Measurements from ENCODE around the gene IBA57.
A peak's percentile ranks its signal among the peaks of the same experiment; 100 is the strongest.
"Not testable (repeated sequence)": the region's sequence is repeated elsewhere in the genome, so short reads cannot be mapped to it uniquely, and the experiment has no call there.

IBA57 gene

GRCh38 chr1:228173528-228174481 is 8.2 kb downstream of the IBA57 start:
- DNase-seq: peak; percentile 21 to 69

- DNase-seq: peak in 1 of 2 experiments; percentile 49
These were observed 9.1 kb downstream of the IBA57 start for GRCh38 chr1:228174482-228175315.

DNA sequence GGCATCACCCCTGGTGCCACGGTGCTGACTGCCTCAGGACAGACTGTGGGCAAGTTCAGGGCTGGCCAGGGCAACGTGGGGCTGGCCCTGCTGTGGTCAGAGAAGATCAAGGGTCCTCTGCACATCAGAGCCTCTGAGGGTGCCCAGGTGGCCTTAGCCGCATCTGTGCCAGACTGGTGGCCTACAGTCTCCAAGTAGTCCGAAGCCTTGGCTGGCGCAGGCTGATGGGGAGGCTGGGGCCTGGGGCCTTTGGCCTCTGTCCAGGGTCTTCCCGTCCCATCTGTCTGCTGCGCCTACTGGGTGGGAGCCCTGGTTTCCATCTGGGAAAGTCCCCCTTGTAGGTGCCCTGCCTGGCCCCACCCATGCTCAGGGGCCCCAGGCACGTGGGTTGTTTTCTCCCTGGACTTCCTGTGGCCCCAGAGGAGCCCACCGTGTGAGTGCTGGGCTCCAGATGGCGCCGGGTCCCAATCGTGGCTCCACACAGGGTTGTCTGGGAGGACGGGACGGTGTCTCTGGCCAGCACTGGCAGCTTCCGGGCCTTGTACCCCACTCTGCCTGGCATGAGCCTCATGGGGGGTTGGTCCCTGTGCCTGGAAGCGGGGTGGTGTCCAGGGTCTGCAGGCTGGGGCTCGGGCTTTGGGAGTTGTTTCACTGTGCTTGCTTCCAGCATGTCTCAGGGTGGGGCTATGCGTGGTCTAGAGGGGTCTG is 9.9 kb downstream of the IBA57 start:
- no peak for DNase-seq

DNA sequence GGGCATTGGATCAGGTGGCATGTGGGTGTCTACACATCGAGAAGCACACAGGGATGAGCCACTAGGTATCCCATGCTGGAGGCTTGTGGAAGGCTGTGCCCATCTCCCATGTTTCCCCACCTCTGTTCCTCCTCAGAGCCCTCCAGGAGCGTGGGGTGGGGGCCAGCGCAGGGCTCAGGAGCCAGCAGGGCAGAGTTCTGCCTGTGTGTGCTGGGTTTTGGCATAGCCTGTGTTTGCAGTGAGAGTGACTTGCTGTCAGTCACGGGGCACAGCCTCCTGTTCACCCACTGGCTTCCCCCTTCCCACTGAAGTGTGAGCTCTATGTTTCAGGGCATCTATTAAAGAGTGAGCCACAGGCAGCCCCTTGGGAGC is 10.4 kb downstream of the IBA57 start:
- DNase-seq: no peak

- DNase-seq: no peak
These were observed 11.0 kb downstream of the IBA57 start for GRCh38 chr1:228176461-228177182.

DNA sequence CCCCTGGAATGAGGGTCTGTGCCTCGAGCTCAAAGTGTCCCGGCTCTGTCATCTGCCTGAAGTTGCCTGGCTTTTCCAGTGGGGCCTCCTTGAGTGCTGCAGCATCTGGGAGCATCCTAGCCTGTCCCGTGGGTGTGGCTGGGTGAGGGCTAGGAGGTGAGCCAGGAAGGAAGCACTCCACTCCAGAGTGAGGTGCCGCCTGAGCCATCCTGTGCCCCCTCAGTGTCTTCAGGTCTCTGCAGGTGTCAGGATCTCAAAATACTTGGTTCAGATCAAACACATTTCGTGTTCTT is 11.5 kb downstream of the IBA57 start:
- DNase-seq: no peak

- DNase-seq: no peak
These were observed 12.4 kb downstream of the IBA57 start for GRCh38 chr1:228177721-228178710.

DNA sequence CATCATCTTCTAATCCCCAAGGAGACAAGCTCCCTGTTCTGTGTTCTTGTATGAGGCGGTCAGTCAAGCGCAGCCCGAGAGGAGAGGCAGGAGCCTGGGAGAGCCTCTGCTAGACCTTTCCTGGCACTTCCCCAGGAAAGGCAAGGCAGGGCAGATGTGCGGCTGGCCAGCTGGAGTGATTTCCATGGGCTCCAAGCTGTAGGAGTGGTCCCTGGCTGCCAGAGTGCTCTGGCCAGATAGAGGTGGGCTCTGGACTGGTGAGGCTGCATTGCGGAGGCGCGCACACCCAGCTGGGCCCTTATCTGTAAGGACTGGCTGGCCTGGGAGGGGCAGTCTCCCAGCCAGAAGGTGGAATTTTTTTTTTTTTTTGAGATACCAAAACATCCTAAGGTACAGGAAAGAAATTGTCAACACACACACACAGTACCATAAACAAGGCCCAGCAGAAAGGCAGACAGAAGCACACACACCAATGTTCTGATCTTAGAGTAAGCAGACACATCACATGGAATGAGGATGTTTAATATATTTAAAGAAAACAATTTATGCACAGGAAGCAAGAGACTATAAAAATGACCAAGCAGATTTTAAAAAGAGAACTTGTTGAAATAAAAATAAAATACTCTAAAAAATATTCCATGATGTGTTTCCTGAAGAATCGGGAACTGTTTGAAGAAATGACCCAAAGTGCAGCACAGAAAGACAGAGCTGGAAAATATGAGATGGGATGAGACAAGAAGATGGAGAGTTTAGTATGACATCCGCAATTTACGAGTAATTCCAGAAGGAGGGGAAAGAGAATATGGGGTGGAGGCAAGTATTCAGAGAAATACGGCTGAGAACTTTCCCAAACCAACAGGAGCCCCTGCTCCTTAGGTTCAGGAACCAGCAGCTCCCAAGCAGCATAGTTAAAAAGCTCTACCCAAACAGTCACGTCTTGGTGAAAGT is 13.4 kb downstream of the IBA57 start:
- no peak for DNase-seq

GRCh38 chr1:228180271-228180958 is 14.8 kb downstream of the IBA57 start:
- DNase-seq: no peak

DNA sequence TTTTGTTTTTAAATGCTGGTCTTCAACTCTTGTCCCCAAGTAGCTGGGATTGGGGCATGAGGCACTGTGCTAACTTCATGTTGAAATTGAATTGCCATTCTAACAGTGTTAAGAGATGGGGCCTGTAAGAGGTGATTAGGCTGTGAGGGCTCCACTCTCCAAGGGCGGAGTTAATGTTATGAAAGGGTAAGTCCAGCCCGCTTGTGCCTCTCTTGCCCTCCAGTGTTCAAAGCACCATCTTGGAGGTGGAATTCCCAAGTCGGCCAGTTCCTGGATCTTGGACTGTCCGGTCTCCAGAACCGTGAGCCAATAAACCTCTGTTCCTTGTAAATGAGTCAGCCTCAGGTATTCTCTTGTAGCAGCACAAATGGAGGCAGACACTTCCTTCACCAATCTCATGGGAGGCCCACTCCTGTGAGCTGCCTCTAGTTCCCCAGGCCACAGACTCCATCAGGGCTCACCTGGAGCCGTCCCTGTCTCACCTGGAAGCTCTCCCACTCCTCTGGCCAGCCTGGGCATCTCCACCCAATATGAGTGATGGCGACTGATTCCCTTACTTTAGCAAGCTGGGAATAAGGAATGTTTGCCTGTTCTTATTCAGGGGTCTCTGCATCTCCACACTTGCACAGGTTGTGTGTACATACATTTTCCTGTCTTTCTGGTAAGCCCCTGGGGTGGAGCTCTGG is 15.5 kb downstream of the IBA57 start:
- DNase-seq: no peak

DNA sequence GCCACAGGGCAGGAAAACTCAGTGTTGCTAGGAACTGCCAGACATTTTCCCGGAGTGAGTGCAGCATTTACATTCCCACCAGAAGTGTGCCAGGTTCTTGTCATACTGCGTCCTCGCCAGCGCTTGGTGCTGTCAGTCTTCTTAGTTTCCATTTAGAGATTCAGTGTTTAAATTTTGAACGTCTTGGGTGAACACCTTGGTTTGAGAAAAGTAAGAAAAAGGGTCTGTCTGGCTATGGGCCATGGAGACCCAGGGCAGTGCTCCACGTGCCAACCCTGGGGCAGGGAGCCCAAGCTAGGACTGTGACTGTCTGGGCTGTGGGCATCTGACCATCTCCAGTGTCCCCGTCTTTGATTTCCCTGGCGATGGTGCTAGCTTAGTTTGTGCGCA is 16.0 kb downstream of the IBA57 start:
- DNase-seq: no peak

DNA sequence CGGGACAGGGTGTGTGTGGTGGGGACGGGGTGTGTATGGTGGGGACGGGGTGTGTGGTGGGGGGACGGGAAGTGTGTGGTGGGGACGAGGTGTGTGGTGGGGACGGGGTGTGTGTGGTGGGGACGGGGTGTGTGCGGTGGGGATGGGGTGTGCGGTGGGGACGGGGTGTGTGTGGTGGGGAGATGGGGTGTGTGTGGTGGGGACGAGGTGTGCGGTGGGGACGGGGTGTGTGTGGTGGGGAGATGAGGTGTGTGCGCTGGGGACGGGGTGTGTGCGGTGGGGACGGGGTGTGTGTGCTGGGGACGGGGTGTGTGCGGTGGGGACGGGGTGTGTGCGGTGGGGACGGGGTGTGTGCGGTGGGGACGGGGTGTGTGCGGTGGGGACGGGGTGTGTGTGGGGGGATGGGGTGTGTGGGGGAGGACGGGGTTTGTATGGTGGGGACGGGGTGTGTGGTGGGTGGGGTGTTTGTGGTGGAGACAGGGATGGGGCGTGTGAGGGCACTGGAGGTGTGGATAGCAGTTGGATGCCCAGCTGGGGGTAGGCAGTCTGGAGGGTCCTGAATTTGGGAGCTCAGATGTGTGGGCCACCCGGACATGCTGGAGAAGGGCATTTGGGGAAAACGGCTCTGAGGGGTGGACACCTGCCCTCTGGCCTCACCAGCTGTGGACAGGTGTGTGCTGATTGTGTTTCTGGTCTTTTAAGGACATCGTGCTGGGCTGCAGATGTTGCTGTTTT is 16.9 kb downstream of the IBA57 start:
- no peak for DNase-seq

- DNase-seq: no peak
These were observed 18.5 kb downstream of the IBA57 start for GRCh38 chr1:228184152-228184551.

DNA sequence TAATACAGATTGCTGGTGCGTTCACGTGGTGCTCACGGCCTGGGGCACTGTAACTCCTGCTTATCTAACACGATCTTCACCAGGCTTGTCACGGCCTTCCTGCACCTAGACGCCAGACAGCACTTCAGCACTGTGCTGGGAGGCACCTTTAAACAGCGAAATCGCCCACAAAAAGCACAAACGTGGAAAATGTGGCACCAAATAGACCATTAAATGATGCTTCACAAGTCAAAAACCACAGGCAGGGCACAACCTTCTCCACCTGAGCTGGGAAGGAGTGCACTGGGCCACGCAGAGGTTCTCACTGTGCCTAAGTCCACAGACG is 20.0 kb downstream of the IBA57 start:
- DNase-seq: no peak

DNA sequence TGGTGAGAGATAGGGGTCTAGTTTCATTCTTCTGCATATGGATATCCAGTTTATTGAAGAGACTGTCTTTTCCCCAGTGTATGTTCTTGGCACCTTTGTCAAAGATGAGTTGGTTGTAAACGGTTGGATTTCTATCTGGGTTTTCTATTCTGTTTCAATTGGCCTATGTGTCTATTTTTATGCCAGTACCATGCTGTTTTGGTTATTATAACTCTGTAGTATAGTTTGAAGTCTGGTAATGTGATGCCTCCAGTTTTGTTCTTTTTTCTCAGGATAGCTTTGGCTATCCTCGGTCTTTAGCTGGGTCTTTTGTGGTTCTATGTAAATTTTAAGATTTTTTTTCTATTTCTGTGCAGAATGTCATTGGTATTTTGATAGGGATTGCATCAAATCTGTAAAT is 22.6 kb downstream of the IBA57 start:
- not testable (repeated sequence) for DNase-seq

DNA sequence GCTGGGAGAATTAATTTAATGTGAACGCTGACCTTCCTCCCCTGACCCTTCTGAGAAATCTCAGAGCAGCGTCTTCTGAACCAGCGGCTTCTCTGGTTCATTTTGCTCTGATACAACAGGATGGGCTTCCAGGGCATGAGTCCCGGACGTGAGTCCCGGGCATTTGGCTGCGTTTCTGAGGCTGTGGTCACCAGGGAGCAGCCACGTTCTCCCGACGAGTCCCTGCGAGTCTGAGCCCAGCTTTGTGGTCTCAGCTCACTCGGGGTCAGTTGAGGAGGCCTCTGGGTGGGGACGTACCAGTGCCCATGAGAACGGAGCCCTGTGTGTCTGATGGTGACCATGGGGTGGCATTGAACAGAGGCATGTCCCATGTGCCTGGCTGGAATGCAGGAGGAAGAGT is 24.6 kb downstream of the IBA57 start:
- DNase-seq: no peak

- no peak for DNase-seq
These were observed 25.2 kb downstream of the IBA57 start for GRCh38 chr1:228190778-228191177.

DNA sequence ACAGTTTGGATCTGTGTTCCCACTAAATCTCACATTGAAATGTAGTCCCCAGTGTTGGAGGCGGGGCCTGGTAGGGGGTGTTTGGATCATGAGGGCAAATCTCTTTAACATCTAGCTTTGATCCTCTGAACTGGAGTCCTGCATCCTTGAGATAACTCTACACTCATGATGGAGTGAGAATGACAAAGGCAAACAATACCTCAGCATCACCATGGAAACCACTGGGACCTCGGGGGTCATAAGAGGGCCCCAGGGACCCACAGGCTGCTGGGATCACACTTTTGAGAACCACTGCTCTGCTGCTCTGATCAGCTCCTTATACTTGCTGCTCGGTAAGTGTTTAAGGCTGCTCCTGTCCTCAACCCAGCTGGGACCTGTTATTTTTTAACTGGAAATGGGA is 28.8 kb downstream of the IBA57 start:
- no peak for DNase-seq

All from NCI-H526 (cell line).